ENCODE measurements around the gene OTUD4.
"Not testable (repeated sequence)": the region's sequence is repeated elsewhere in the genome, so short reads cannot be mapped to it uniquely, and the experiment has no call there.

The OTUD4 gene

DNA sequence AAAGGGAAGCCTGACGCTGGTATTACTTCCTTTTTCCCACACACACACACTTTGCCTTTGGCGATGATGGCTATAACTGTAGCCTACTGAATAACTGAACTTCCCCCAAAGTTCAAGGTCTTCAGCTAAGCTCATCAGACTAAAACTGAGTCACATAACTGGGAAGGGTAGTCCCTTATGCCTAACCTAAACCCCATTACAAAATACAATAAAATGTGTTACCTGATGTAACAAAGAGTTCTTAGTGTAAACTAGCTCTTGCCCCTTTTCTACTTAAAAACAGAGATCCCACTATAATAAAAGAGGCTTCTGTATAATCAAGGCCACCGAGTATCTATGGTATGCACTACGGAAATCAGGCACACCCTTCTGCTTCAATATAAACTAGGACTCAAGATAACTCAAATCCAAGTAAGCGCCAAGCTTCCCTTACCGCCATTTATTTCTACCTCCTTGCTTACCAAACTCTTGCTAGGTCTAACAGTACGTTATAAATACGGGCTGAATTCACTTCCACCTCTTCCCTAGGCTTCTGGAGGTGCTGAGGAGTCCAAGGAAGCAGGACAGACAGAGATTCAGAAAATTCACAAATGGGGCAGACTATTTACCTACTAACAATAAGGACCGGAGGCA, 2.4 kb downstream of the OTUD4 start:
- peak; percentile 21 for DNase-seq

DNA sequence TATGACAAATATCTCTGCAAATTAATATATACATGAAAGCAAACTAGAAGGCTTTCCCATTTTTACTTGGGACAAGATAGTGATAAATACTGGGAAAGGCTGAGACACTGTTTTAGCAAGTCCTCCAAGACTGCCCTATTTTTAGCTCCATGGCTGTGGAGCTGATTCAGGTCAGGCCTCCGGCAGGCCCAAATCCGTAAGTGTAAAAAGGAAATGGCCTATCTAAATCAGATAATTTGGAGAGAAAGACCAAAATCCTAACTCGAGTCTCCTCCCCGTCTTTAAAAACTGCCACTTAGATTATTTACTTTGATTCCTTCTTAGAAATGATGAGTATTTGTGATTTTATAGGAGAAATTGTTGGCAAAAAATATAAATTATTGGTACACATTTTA, 2.9 kb downstream of the OTUD4 start:
- DNase-seq: peak; percentile 13

DNA sequence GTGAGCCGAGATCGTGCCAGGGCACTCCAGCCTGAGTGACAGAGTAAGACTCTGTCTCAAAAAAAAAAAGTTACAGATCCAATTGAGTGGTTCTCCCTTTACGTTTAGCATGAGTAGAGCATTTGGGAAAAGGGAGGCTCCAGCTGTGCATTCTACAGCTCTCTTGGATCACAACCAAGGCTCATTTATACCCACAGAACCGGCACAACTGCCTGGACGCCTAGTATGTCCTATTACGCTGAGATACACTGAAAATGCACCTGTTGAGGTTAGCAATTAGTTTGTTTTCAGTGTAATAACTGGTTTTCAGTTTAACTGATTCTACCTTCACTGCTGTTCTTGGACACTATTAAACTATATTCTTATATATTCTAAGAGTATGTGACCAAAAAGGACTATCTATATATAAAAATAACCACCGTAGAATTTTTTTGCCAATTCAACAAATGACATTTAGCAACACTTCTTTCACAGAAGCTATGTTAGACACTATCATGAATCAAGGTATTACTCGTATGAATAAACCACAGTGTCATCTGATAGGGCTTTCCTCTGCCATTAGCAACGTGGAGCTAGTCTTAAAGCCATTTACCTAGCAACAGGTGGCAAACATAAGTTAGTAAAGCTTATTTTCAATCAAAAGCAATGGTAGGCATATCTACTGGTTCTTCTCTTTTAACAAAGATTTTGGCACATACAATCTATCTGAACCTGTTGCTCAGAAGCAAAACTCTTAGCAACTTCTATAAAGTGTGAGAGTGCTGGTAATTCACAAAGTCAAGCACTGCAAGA, 3.6 kb downstream of the OTUD4 start:
- DNase-seq: peak; percentile 44

DNA sequence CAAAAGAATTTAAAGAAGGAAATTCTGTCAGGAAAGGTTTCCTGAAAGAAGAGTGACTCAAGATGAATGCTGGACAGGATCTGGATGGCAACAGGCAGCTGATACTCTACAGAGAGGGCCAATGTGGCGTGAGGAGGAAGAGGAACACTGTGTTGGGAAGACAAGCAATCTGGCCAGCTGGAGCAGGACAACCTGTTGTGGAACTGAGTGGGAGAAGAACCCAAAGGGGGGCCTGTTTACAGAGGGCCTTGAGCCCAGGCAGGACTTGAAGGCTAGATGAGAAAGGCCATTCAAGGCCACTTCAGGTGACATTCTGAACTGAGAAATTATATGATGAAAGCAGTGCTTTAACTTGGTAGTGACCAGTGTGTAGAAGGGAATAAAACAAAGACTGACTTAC, 8.5 kb downstream of the OTUD4 start:
- no peak for DNase-seq

DNA sequence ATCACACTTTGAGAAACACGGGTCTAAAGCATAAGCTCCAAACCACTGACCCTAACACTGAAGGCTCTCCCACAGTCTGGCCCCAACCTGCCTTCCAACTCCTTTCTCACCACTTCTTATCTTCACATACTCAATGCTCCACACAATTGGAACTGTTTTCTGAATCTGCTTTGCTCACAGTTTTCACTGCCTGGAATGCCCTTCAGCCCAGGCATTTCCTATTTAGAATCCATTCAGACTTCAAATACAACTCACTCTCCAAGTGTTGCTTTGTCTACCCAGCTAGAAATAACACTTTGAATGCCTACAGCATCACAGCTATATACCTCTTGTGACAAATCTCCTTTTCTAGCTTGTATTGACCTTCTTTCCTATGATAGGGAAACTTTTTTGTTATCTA, 10.2 kb downstream of the OTUD4 start:
- no peak for DNase-seq

DNA sequence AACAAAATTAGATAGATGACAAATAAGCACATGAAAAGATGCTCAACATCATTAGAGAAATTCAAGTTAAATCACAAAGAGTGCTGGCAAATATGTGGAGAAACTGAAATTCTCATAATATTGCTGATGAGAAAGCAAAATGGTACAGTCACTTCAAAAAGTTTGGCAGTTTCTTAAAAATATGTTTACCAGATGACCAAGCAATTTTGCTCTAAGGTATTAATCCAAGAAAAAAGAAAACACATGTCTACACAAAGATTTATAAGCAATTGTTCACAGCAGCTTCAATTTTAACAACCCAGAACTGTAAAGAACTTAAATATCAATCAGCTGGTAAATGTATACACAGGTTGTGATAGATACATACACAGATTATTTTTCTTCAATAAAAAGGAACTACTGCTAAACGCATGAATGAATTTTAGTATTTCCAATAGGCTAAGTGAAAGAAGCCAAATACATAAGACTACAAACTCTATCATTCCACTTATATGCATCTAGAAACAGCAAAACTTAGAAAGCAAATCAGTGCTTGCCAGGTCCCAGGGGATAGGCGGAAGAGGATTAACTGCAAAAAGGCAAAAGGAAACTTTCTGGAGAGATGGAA, 11.7 kb downstream of the OTUD4 start:
- no peak for DNase-seq

DNA sequence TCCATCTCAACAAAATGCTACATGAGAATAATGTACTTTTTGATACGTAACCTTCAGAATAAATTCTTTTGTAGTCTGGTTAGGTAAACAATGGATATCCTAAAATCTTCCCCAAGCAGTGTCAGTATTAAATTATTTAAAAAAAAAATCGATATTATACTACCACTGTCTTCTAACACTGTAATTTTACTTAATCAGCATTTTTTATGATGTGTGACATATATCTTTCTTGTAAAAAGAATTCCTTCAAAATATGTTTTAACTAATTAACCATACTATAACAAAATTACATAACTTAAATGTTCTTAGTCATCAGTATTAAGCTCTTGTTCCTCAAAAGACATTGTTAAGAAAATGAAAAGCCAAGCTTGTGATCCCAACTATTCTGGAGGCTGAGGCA, 12.5 kb downstream of the OTUD4 start:
- no peak for DNase-seq

DNA sequence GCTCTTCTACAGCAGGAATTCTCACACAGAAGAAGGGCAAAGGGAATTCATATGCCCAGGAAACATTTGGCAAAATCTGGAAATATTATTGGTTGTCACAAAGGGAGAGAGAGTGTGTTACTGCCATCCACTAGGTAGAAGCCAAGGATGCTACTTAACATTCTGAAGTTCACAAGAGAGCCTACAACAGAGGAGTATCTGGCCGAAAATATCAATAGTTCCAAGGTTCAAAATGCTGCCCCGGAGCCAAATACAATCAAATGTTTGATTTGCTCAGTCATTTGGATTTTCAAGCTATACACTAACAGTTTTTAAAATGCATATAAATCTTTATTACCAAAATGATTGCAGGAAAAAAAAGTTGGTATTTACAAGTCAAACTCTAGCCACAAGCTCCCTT, 18.8 kb downstream of the OTUD4 start:
- no peak for DNase-seq

DNA sequence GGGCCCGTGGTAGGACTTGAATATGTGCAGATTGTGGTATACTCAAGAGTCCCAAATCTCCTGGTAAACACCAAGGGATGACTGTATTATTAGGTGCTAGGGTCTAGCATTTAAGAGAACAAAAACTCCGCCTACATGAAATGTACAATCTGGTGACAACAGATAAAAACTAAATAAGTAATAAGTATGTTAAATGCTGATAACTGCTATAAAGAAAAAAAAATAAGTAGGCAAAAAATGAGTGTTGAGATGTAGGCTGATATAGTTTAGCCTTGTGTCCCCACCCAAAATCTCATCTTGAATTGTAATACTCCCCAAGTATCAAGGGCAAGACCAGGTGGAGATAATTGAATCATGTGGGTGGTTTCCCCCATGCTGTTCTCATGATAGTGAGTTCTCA, 23.4 kb downstream of the OTUD4 start:
- no peak for DNase-seq

DNA sequence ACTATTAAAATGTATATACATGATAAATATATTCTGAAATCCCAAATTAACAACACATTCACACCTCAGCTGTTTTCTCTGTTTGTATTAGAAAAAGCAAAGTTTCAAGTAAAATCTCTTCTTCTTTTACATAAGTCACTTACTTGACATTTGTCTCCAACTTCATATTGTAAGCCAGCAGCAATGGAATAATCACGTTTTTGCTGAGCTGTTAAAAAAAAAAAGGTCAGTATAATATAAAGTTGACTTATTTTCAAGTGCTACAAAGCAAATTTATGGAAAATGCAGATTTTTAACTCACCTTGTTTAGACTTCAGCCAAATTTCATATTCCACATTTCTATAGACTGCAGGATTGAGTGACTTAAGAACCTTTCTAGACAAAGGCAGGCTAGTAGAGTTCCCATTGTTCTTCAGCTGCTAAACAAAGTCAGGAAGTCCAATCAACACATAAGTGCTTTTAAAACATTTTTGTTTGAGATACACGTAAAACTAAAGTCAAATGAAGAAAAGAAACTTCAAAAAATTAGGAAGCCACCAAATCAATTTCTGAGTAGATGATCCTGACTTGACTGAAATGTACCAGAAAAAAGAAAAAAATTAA, 25.0 kb downstream of the OTUD4 start:
- DNase-seq: no peak

DNA sequence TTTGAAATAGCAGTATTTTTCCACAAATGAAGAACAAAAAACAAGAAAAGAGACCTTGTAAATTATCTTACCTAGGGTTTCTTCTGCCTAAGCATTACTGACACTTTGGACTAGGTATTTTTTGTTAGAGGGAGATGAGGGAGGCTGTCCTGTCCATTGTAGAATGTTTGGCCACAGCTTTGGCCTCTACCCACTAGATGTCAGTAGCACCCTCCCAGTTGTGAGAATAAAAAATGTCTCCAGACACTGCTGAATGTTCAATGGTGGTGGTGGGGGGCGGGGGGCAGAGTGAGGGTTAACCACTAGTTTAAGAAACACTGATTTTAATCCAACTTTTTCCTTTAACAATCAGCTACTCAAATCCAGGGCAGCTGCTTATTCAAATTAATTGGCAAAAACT, 25.8 kb downstream of the OTUD4 start:
- DNase-seq: peak; percentile 26

DNA sequence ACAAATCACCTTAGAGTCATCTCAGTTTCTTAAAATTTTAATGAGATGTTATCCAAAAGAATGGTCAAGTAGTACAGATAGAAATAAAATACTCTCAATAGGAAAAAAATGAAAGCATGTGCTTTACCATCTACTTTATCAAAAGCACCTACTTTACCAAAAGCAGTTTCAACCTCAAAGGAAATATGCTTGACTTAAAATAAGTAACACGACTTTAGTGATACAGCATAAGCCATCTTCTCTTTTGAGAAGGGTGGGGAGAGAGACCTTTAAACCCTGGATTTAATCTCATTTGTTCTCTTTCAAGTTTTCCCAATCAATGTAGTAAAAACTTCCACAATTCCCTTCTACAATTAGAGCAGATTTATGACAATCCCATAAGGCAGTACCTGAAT, 26.5 kb downstream of the OTUD4 start:
- no peak for DNase-seq

DNA sequence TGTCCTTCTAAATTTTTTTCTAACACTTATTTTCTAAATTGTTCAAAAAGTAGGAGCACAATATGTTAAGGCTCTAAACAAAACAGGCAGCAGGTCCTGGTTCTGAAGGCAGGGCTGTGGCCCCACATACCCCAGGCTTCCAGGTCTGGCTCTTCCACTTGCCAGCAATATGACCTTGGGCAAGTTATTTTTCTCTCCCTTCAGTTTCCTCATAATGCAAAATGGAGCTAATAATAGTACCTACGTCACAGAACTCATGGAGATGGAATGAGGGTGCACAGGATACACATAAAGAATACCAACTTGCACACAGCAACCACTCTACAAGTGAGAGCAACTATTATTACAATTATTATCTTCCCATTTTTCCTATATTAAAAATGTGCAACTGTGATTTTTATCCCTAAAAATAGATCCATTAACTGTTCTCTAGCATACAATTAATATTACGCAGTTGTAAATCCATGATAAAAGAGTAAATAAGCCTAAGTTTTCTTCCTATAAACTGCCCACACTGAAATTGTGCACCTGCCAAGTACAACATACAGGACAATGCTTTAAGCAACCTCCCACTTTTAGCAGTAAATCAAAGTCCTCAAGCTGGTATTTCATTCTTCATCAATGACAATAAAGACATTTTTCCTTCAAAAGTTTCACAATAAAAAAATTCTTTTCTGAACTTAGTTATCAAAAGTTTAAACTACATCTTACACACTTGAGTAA, 27.0 kb downstream of the OTUD4 start:
- DNase-seq: no peak

DNA sequence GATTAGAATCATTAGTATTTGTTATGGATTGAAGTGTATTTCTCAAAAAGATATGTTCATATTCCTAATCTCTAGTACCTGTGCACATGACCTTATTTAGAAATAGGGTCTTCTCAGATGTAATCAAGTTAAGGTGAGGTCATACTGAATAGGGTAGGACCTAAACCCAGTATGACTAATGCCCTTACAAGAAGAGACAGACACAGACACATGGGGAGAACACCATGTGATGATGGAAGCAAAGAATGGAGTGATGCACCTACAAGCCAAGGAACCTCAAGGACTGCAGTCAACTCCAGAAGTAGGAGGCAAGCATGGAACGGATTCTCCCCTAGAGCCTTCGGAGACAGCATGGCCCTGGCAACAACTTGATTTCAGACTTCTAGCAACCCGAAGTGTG, 31.4 kb downstream of the OTUD4 start:
- DNase-seq: no peak

DNA sequence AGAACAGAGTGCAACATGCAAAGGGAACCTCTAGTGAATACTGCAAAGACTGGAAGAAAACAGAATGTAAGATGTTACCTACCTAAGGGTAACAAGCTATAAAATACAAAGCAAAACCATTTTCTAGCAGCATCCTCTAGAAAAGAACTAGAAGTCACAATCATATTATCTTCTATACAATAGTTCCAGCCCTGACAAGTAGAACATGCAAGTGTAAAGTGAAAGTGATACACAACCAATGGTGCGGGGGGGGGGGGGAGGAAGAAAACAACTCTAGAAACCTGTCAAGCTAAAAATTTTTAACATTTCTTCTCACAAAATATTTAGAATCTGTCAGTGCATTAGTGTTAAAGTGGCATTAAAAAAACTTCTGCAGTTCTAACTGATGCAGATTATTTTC, 44.2 kb downstream of the OTUD4 start:
- not testable (repeated sequence) for DNase-seq

DNA sequence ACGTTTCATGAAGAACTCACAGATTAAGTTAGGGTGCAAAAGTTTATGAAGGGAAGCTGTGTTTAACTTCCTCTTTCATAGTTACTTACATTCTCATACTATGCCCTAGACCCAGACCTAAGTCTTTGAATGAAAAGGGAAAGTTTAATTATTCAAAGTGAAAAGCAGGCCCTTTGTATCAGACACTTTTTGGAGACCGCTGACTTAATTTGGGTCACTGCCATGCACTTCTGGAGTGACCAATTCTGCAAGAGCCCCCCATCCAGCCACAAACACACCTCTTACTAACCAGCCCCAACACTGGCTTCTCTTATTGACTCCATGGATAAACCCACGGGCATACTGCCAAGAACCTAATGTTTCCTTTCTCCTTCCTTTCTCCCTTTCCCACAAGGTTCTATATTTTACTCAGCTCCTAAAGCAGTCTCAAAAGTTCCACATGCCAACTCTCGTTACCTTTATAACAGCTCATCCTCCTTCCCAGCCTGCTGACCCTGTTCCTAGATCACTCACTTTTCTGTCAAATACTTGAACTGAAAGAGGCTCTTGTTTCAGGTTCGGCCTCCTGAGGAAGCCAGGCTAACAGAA, 47.8 kb downstream of the OTUD4 start:
- DNase-seq: no peak

DNA sequence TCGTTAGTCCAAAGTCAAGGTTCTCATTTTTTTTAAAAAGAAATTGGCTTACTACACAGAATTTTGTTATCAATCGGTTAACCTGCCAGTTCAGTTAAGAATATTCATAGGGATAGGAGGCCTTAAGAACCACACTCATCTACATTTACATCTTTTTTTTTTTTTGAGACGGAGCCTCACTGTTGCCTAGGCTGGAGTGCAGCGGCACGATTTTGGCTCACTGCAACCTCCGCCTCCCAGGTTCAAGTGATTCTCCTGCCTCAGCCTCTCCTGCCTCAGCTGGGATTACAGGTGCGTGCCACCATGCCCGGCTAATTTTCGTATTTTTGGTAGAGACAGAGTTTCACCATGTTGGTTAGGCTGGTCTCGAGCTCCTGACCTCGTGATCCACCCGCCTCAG, 48.5 kb downstream of the OTUD4 start:
- no peak for DNase-seq

DNA sequence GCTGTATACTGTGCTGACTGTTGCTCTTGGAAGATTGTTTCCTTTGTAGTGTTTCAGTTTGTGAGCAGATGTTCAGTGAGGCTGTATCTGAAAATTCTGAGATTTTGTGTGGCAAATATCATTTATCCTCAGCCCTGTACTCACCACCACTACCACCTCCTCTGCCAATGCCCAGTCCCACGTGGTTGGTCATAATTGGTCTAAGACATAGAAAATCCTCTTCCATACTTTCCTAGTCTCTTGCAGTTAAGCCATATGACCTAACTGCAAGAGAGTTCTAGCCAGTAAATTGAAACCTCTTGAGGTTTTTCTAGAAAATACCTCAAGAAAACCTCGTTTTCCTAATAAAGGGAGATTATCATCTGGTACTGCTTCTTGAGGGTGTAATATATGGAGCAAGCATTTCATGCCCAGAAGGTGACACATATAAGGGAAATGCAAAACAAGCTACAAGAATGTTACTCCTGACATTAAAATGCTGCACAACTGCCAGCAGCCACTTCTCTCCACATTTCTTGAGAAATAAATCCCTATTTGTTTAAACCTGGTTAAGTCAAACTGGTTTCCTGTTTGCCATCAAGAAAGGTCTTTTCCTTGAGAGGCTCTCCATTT, 49.5 kb downstream of the OTUD4 start:
- no peak for DNase-seq

DNA sequence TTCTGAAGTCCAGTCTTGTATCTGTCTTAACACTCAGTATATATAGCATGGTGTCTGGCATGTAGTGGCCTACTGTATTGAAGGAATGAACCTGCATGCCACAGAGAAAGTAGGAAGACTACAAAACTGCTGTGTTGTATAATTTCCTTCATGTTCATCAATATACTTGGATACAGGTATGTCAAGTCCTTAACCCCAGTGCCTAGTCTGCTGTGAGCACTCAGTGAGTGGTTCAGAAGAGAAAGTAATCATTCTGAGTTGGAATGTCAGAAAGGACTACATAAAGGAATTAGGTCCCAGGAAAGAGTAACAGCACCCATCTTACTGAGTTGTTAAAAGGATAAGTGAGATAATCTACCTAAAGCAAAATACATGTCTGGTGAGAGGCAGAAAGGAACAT, 50.3 kb downstream of the OTUD4 start:
- DNase-seq: no peak

DNA sequence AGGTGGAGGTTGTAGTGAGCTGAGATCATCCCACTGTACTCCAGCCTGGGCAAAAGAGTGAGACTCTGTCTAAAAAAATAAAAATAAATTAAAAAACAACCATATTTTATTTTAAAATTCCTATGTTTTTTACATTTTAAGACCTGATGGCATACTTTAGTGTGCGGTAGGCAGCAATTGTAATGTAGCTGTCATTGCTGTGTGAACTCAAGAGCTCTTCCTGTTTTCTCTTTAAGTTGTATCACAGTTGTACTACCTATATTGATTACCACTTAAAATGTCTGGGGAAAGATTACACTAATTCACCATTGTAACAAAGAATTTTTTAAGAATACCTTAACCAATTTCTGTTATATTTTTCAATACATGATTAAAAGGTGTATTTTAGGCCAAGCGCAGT, 55.0 kb downstream of the OTUD4 start:
- no peak for DNase-seq

DNA sequence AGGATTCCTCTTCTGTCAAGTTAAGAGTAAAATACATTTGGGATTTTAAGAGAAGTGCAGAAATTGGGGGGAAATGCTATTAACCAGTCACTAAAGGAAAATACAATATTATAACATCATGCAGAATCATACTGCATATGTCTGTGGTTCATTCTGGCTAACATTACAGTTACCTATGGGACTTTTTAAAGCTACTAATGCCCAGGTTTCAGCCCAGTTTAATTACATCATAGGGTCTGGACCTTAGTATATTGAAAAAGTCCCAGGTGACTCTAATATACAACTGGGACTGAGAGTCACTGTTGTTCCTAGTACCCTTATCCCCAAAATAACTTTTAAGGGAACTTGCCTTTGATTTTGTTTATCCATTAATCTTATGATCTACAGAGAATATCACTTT, 72.3 kb downstream of the OTUD4 start:
- DNase-seq: no peak

DNA sequence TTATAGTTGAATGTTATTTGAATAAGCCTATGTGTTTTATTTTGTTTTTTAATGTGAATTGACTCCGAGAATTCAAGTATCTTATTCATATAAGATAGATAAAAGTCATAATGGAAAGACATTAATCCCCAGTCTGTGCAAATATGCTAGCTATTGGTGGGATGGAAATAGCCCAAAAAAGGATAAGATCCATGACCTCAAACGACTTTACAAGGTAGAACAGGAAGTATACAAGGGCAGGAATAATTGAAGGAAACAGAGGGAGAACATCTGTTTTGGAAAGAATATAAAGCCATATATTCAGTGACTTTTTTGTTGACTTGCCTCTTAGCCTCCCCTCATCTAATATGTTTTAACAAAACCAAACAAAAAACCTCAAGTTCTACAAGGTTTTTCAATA, 73.3 kb downstream of the OTUD4 start:
- DNase-seq: no peak

DNA sequence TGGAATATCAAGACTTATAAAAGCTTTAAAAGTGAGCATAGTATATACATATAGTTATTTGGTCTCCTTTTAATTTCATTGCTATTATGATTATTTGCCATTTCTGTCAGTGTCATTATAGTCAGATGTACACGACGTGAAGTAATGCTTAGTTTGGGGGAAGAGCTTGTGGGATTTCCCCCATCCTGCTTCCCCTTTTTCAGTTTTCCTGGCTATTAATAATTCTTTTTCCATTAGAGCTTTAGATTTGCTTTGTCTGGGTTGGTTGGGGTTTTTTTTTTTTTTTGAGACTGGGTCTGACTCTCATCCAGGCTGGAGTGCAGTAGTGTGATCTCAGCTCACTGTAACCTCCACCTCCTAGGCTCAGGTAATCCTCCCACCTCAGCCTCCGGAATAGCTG, 76.9 kb downstream of the OTUD4 start:
- DNase-seq: no peak

Data from CD4-positive, alpha-beta T cell treated with Interleukin-12 subunit alpha and Interleukin-12 subunit beta, for 1 hour (primary cell).